Activated B cell treated with CpG ODN at 0.5 μM for 24 hours (primary cell): ENCODE measurements around the gene ADM2. TPM values are rescaled to one million over a fixed set of nuclear protein-coding genes. Genes with fewer than 3 reads are reported as not detected.

Source experiments
- ATAC-seq: fragments of 200-7000 bp; cut with Tn5 transposase; one replicate; pipeline ENCODE4 v1.10.0; 2021; ENCODE audit warnings: low read depth, mild to moderate bottlenecking, moderate library complexity
- CTCF ChIA-PET: fragments of 350-600 bp; sonication (Branson Sonifier 250); formaldehyde crosslinking; loops from one replicate; lab custom pipeline; 2021; ENCODE audit warnings: antibody characterized with exemption; lab: Charles Lee
- POLR2A ChIA-PET: fragments of 350-600 bp; sonication (Branson Sonifier 250); formaldehyde crosslinking; loops from one replicate; lab custom pipeline; 2021; ENCODE audit warnings: antibody characterized with exemption; lab: Charles Lee
- DNase-seq: peaks from one replicate; pipeline ENCODE4 v3.0.0; 2022
- H3K27ac Mint-ChIP-seq: one replicate; pipeline ENCODE4 v1.8.0; 2020; ENCODE audit warnings: mixed read lengths
- H3K27me3 Mint-ChIP-seq: one replicate; pipeline ENCODE4 v1.8.0; 2021; ENCODE audit warnings: mixed read lengths
- H3K36me3 Mint-ChIP-seq: one replicate; pipeline ENCODE4 v1.8.0; 2021; ENCODE audit warnings: low read depth, mixed read lengths
- H3K4me1 Mint-ChIP-seq: one replicate; pipeline ENCODE4 v1.8.0; 2021; ENCODE audit warnings: mixed read lengths
- H3K4me3 Mint-ChIP-seq: one replicate; pipeline ENCODE4 v1.8.0; 2020; ENCODE audit warnings: mild to moderate bottlenecking, mixed read lengths
- H3K9me3 Mint-ChIP-seq: one replicate; pipeline ENCODE4 v1.8.0; 2020; ENCODE audit warnings: mixed read lengths
- intact Hi-C: fragments of 100-400 bp; cut with micrococcal nuclease; formaldehyde crosslinking; loops from one replicate; pipeline ENCODE4 v1.15.1; 2024
- total RNA-seq: library from RNA; stranded (reverse); gene quantifications from 2 replicates; pipeline ENCODE4 v1.2.3, GENCODE V29; 2022
- TF ChIP-seq, protein P1 (sequence below): fragments of 200-600 bp; IDR thresholded peaks from one replicate; pipeline ENCODE4 v1.8.0; 2022; ENCODE audit warnings: antibody characterized with exemption, mild to moderate bottlenecking

ADM2 gene
- total RNA-seq, 1 donor from 2014 or later = 5.2 TPM

DNA sequence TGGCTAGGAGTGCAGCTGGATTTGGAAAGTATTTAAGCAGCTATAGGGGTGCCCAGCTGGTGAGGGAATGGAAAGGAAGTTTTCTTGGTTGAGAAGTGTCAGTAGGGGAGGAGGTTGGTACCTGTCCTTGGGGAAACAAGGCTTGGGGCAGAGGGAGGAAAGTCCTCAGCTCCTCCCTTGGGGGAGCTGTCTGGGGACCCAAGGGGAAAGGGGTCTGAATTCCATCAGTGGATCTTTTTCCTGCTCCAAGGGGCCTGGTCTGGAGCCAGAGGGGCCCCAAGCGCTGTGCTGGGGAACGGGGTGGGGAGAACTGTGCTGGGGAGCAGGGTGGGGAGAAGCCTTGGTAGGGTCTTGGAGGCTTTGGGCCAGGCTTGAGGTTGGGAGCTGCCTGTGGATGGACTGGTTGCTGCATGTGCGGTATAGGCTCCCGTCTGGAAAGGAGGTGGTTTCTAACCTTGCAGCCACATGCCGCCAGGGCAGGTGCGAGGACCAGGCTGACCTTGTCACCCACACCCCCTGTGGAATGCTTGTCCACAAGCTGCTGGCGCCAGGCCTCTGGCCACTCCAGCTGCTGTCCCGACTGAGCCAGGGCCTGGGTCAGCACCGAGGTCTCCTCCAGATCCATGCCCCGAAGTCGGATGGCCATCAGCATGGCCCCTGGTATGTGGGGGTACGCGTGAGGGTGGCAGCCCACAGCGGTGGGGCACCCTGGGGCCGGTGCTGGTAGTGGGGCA is 47.5 kb downstream of the ADM2 start:
- intact Hi-C loops = loop anchor here (5.0 kb wide), 1 partner anchor 602 kb away; no protein-coding TSS in a partner anchor
- no peak for DNase-seq
- POLR2A ChIA-PET = interaction anchor here (0.6 to 13.6 kb wide), 13 partner anchors 17 to 338 kb away, joined by 3 to 946 read pairs (median 6); partner anchors contain the start of genes ARSA, CHKB, KLHDC7B and LMF2
- Mint-ChIP-seq H3K27me3 (no peaks in the 10 kb centered on the region), H3K4me3 (peak overlapping the region; percentile 78), H3K4me1 (peaks cover 47% of the 10 kb centered on the region), H3K9me3 (no peaks in the 10 kb centered on the region), H3K36me3 (peaks cover 18% of the 10 kb centered on the region), H3K27ac (peak overlapping the region; percentile 90)
- no peak for ATAC-seq
- CTCF ChIA-PET = interaction anchor here (0.9 to 1.1 kb wide), 2 partner anchors 11 to 12 kb away, joined by 3 to 4 read pairs; no protein-coding TSS in a partner anchor
- TF ChIP-seq, protein P1, sequence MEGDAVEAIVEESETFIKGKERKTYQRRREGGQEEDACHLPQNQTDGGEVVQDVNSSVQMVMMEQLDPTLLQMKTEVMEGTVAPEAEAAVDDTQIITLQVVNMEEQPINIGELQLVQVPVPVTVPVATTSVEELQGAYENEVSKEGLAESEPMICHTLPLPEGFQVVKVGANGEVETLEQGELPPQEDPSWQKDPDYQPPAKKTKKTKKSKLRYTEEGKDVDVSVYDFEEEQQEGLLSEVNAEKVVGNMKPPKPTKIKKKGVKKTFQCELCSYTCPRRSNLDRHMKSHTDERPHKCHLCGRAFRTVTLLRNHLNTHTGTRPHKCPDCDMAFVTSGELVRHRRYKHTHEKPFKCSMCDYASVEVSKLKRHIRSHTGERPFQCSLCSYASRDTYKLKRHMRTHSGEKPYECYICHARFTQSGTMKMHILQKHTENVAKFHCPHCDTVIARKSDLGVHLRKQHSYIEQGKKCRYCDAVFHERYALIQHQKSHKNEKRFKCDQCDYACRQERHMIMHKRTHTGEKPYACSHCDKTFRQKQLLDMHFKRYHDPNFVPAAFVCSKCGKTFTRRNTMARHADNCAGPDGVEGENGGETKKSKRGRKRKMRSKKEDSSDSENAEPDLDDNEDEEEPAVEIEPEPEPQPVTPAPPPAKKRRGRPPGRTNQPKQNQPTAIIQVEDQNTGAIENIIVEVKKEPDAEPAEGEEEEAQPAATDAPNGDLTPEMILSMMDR = no peak

DNA sequence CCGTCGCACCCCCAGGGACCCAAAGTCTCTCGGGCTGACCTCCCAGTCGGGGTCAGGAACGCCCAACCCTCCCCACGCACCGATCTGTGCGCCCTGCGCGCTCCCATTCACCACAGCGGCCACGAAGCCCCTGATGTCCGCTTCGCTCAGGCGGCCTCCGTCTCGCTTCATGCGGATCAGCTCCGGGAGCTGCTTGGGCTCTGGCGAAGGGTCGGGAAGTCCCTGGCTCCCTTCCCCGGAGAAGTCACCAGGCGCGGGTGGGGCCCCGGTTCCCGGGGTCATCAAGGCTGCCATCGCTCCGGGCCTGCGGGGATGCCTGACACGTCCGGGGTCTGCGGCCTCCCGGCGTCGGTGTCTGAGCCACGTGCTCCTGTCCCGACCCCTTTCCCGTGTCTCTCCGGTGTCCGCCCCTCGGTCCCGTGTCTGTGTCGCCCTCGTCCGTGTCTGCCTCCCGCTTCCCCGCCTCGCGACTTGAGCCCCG is 48.1 kb downstream of the ADM2 start:
- Mint-ChIP-seq H3K4me1 (peaks cover 52% of the 10 kb centered on the region), H3K36me3 (peaks cover 17% of the 10 kb centered on the region), H3K9me3 (no peaks in the 10 kb centered on the region), H3K27ac (peak overlapping the region; percentile 75), H3K4me3 (peak overlapping the region; percentile 78), H3K27me3 (no peaks in the 10 kb centered on the region)
- POLR2A ChIA-PET = interaction anchor here (0.5 to 13.6 kb wide), 13 partner anchors 16 to 339 kb away, joined by 3 to 946 read pairs (median 5); partner anchors contain the start of genes ARSA, CHKB, KLHDC7B and LMF2
- DNase-seq (no peak), ATAC-seq (no peak)
- intact Hi-C loops = loop anchor here (5.0 kb wide), 1 partner anchor 602 kb away; no protein-coding TSS in a partner anchor
- CTCF ChIA-PET = interaction anchor here (0.7 to 0.9 kb wide), 3 partner anchors 10 to 92 kb away, joined by 3 to 4 read pairs (median 4); no protein-coding TSS in a partner anchor
- TF ChIP-seq, protein P1 = no peak

DNA sequence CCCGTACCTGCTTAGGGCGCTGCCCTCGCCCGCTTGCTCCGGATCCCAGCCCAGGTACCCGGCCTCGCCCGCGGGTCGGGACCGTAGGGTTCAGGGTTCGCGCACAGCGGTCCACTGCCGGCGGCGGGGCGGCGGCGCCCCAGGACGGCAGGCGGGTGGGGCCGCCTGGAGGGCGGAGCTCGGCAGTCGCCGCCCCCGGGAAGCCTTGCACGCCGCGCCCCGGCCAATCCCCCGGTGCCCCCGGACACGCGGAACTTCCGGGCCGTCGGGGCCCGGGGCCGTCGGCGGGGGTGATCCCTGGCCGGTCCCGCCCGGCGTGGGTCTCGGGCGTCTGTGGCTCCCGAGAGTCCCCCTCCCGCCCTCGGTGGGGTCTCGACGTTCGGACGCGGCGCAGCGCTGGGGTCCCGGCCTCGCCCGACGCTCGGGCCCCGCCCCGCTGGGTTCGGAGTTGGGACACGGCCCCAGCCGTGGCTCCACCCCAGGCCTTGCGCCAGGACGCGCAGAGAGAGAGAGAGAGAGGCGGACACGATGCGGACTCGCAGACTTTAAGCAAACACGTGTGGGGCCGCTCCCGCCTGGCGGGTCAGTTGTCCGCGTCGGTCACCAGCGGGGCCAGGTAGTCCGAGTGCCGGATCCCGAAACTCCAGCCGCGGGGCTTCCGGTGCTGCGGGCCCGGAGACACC is 48.7 kb downstream of the ADM2 start, which contains the start of gene TYMP:
Gene TYMP (minus strand): TSS at position 116 of the 683 bp plus-strand sequence. CDS start 303 bp downstream, outside the sequence.
- Mint-ChIP-seq H3K4me1 (peaks cover 52% of the 10 kb centered on the region), H3K4me3 (peak within 1 kb of the TSS; percentile 92), H3K36me3 (peaks cover 12% of the 10 kb centered on the region), H3K27ac (peak within 1 kb of the TSS; percentile 99), H3K27me3 (no peaks in the 10 kb centered on the region), H3K9me3 (no peaks in the 10 kb centered on the region)
- intact Hi-C loops = loop anchor here (2.0 to 5.0 kb wide), 3 partner anchors 55 to 603 kb away; partner anchors contain the start of gene SBF1
- TF ChIP-seq, protein P1 = no peak
- DNase-seq (peak; percentile 83), ATAC-seq (peak; percentile 25)
- CTCF ChIA-PET = interaction anchor here (0.7 to 0.9 kb wide), 2 partner anchors 9 to 91 kb away, joined by 4 read pairs; no protein-coding TSS in a partner anchor
- POLR2A ChIA-PET = interaction anchor here (0.5 to 13.6 kb wide), 13 partner anchors 15 to 339 kb away, joined by 3 to 946 read pairs (median 5); partner anchors contain the start of genes ARSA, CHKB, KLHDC7B and LMF2

GRCh38 chr22:50530580-50530876 is 49.2 kb downstream of the ADM2 start:
- Mint-ChIP-seq H3K4me1 (peaks cover 55% of the 10 kb centered on the region), H3K4me3 (peak overlapping the region; percentile 92), H3K9me3 (no peaks in the 10 kb centered on the region), H3K36me3 (peaks cover 12% of the 10 kb centered on the region), H3K27me3 (no peaks in the 10 kb centered on the region), H3K27ac (peak overlapping the region; percentile 99)
- ChIA-PET POLR2A (interaction anchor here (0.6 to 13.6 kb wide), 10 partner anchors 15 to 269 kb away, joined by 3 to 946 read pairs (median 12); partner anchors contain the start of genes ADM2, CHKB, KLHDC7B and LMF2), CTCF (no interaction called here)
- intact Hi-C loops = loop anchor here (2.0 kb wide), 2 partner anchors 56 to 340 kb away; partner anchors contain the start of gene SBF1
- ATAC-seq (peak; percentile 1), DNase-seq (no peak)
- TF ChIP-seq, protein P1 = no peak
